GM12873 (cell line): ENCODE results near the gene CARS2.

Experiments
- CTCF ChIP-seq: IDR thresholded peaks from 2 replicates; pipeline ENCODE4 v1.5.1; 2012; ENCODE audit warnings: low read depth, mild to moderate bottlenecking, moderate library complexity, low read length, control low read depth; ENCODE audit not compliant: insufficient read depth; ENCODE audit errors: missing control alignments

The CARS2 gene

GRCh38 chr13:110625771-110626321, 80.1 kb downstream of the CARS2 start:
- no peak for TF ChIP-seq CTCF

- TF ChIP-seq CTCF: no peak
Observed at GRCh38 chr13:110624766-110625756, 80.9 kb downstream of the CARS2 start.

- TF ChIP-seq CTCF: no peak
Observed at GRCh38 chr13:110620596-110620995, 85.3 kb downstream of the CARS2 start.

- no peak for TF ChIP-seq CTCF
Observed at GRCh38 chr13:110618780-110619179, 87.1 kb downstream of the CARS2 start.

GRCh38 chr13:110618167-110618566, 87.7 kb downstream of the CARS2 start:
- no peak for TF ChIP-seq CTCF

- TF ChIP-seq CTCF: no peak
Observed at GRCh38 chr13:110617321-110618072, 88.4 kb downstream of the CARS2 start.
